WTC11 (cell line): ENCODE measurements around the gene UBAP2. TPM values are rescaled to one million over a fixed set of nuclear protein-coding genes. Genes with fewer than 3 reads are reported as not detected.

Source experiments
- ATAC-seq: fragments of 200-7000 bp; cut with Tn5 transposase; 2 replicates; pipeline ENCODE4 v1.10.0; 2021; ENCODE audit warnings: mild to moderate bottlenecking, moderate library complexity
- CTCF ChIA-PET: fragments of 300-600 bp; sonication (Branson Sonifier 250); formaldehyde crosslinking; loops from one replicate; lab custom pipeline; 2021; ENCODE audit warnings: antibody characterized with exemption; lab: Charles Lee
- POLR2A ChIA-PET: fragments of 350-600 bp; sonication (Branson Sonifier 250); formaldehyde crosslinking; loops from one replicate; lab custom pipeline; 2021; ENCODE audit warnings: antibody characterized with exemption; lab: Charles Lee
- DNase-seq: peaks from one replicate; pipeline ENCODE4 v3.0.0; 2021; ENCODE audit warnings: low spot score
- H3K27ac Mint-ChIP-seq: 2 replicates; pipeline ENCODE4 v1.8.0; 2021; ENCODE audit warnings: mixed read lengths
- H3K27me3 Mint-ChIP-seq: 2 replicates; pipeline ENCODE4 v1.8.0; 2021; ENCODE audit warnings: low read depth, mild to moderate bottlenecking, moderate library complexity, mixed read lengths
- H3K36me3 Mint-ChIP-seq: 2 replicates; pipeline ENCODE4 v1.8.0; 2021; ENCODE audit warnings: mixed read lengths
- H3K4me1 Mint-ChIP-seq: 2 replicates; pipeline ENCODE4 v1.8.0; 2022; ENCODE audit warnings: mixed read lengths
- H3K4me3 Mint-ChIP-seq: 2 replicates; pipeline ENCODE4 v1.8.0; 2021; ENCODE audit warnings: mild to moderate bottlenecking, moderate library complexity, mixed read lengths
- H3K9me3 Mint-ChIP-seq: 2 replicates; pipeline ENCODE4 v1.8.0; 2021; ENCODE audit warnings: mixed read lengths
- ESRRA ChIP-seq: sonication (generic); formaldehyde crosslinking; IDR thresholded peaks from 2 replicates; pipeline ENCODE4 v1.8.1; 2022; ENCODE audit warnings: mild to moderate bottlenecking, missing genetic modification reagents, borderline replicate concordance
- FOXP1 ChIP-seq: sonication (generic); formaldehyde crosslinking; IDR thresholded peaks from 2 replicates; pipeline ENCODE4 v1.8.0; 2022; ENCODE audit warnings: missing genetic modification reagents, mild to moderate bottlenecking, moderate library complexity, borderline replicate concordance
- FOXP4 ChIP-seq: sonication (generic); formaldehyde crosslinking; IDR thresholded peaks from 2 replicates; pipeline ENCODE4 v1.8.0; 2022; ENCODE audit warnings: mild to moderate bottlenecking, missing genetic modification reagents
- IRF1 ChIP-seq: sonication (generic); formaldehyde crosslinking; IDR thresholded peaks from 2 replicates; pipeline ENCODE4 v1.8.0; 2023; ENCODE audit warnings: missing genetic modification reagents
- KAT7 ChIP-seq: sonication (generic); formaldehyde crosslinking; IDR thresholded peaks from 2 replicates; pipeline ENCODE4 v1.8.1; 2023; ENCODE audit warnings: missing genetic modification reagents, mild to moderate bottlenecking, borderline replicate concordance
- MAX ChIP-seq: sonication (generic); formaldehyde crosslinking; IDR thresholded peaks from 2 replicates; pipeline ENCODE4 v1.8.0; 2022; ENCODE audit warnings: mild to moderate bottlenecking, missing genetic modification reagents
- NFE2L1 ChIP-seq: sonication (generic); formaldehyde crosslinking; IDR thresholded peaks from 2 replicates; pipeline ENCODE4 v1.8.1; 2023; ENCODE audit warnings: missing genetic modification reagents
- NR2C2 ChIP-seq: sonication (generic); formaldehyde crosslinking; IDR thresholded peaks from 2 replicates; pipeline ENCODE4 v1.8.0; 2022; ENCODE audit warnings: mild to moderate bottlenecking, missing genetic modification reagents
- SMAD4 ChIP-seq: sonication (generic); formaldehyde crosslinking; IDR thresholded peaks from 2 replicates; pipeline ENCODE4 v1.8.0; 2022; ENCODE audit warnings: mild to moderate bottlenecking, missing genetic modification reagents
- TEAD1 ChIP-seq: sonication (generic); formaldehyde crosslinking; IDR thresholded peaks from 2 replicates; pipeline ENCODE4 v1.8.0; 2022; ENCODE audit warnings: mild to moderate bottlenecking, missing genetic modification reagents
- TEAD4 ChIP-seq: sonication (generic); formaldehyde crosslinking; IDR thresholded peaks from 2 replicates; pipeline ENCODE4 v1.8.0; 2022; ENCODE audit warnings: mild to moderate bottlenecking, missing genetic modification reagents
- ZBTB21 ChIP-seq: sonication (generic); formaldehyde crosslinking; IDR thresholded peaks from 2 replicates; pipeline ENCODE4 v1.8.1; 2023; ENCODE audit warnings: mild to moderate bottlenecking, missing genetic modification reagents, borderline replicate concordance
- ZNF232 ChIP-seq: sonication (generic); formaldehyde crosslinking; IDR thresholded peaks from 2 replicates; pipeline ENCODE4 v1.8.0; 2022; ENCODE audit warnings: mild to moderate bottlenecking, missing genetic modification reagents
- total RNA-seq: library from RNA; stranded (reverse); gene quantifications from 3 replicates; pipeline ENCODE4 v1.2.3, GENCODE V29; 2021
- TF ChIP-seq, protein P1 (sequence below): sonication (generic); formaldehyde crosslinking; IDR thresholded peaks from 2 replicates; pipeline ENCODE4 v1.8.0; 2022; ENCODE audit warnings: mild to moderate bottlenecking, missing genetic modification reagents
- TF ChIP-seq, protein P2 (sequence below): sonication (generic); formaldehyde crosslinking; IDR thresholded peaks from 2 replicates; pipeline ENCODE4 v1.8.1; 2022; ENCODE audit warnings: low read depth, mild to moderate bottlenecking, moderate library complexity, missing genetic modification reagents, borderline replicate concordance
- TF ChIP-seq, protein P3 (sequence below): sonication (generic); formaldehyde crosslinking; IDR thresholded peaks from 2 replicates; pipeline ENCODE4 v1.8.1; 2022; ENCODE audit warnings: low read depth, missing genetic modification reagents, borderline replicate concordance
- TF ChIP-seq, protein P4 (sequence below): sonication (generic); formaldehyde crosslinking; conservative IDR thresholded peaks from 2 replicates; pipeline ENCODE4 v1.8.1; 2023; ENCODE audit warnings: mild to moderate bottlenecking, low read depth, missing genetic modification reagents, moderate library complexity
- TF ChIP-seq, protein P5 (sequence below): sonication (generic); formaldehyde crosslinking; IDR thresholded peaks from 2 replicates; pipeline ENCODE4 v1.8.0; 2023; ENCODE audit warnings: mild to moderate bottlenecking, missing genetic modification reagents

Gene UBAP2
- total RNA-seq, 1 experiment from 2014 or later = 63.9 TPM

DNA sequence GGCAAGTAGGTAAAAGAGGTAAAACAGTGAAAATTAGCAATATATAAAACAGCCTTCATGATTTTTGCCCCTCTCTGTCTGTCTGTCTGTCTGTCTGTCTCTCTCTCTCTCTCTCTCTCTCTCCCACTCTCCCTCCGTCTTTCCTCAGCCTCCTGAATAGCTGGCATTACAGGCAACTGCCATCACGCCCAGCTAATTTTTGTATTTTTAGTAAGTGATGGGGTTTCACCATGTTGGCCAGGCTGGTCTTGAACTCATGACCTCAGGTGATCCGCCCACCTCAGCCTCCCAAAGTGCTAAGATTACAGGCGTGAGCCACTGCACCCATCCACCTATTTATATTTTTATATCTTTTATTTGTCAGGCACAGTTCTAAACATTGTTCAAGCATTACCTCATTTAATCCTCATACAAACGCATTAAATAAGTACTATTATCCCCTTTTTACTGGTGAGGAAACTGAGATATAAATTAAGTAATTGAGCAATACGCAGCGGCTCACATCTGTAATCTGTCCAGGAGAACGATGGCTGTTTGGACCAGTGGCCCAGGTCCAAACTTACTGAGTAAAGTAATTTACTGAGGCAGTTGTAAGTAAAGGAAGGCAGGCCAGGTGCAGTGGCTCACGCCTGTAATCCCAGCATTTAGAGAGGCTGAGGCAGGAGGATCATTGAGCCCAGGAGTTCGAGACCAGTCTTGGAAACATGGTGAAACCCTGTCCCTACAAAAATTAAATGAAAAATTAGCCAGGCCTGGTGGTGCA is 170.8 kb downstream of the UBAP2 start:
- no peaks in the 10 kb centered on the region for H3K27me3 Mint-ChIP-seq
- H3K36me3 Mint-ChIP-seq = no peaks in the 10 kb centered on the region
- no peak overlapping the region for H3K4me3 Mint-ChIP-seq
- peak overlapping the region; percentile 64; the same call in 1 of the 2 replicates for H3K27ac Mint-ChIP-seq
- CTCF ChIA-PET = no interaction called here
- H3K4me1 Mint-ChIP-seq = peaks cover 15% of the 10 kb centered on the region
- ATAC-seq (no peak), DNase-seq (no peak)
- TF ChIP-seq KAT7 (CRISPR knock-in tag) = no peak
- no peak for TF ChIP-seq ZNF232 (CRISPR knock-in tag)
- TF ChIP-seq TEAD4 (CRISPR knock-in tag) = no peak
- TF ChIP-seq, protein P1, sequence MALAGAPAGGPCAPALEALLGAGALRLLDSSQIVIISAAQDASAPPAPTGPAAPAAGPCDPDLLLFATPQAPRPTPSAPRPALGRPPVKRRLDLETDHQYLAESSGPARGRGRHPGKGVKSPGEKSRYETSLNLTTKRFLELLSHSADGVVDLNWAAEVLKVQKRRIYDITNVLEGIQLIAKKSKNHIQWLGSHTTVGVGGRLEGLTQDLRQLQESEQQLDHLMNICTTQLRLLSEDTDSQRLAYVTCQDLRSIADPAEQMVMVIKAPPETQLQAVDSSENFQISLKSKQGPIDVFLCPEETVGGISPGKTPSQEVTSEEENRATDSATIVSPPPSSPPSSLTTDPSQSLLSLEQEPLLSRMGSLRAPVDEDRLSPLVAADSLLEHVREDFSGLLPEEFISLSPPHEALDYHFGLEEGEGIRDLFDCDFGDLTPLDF (CRISPR knock-in tag) = no peak
- TF ChIP-seq, protein P2, sequence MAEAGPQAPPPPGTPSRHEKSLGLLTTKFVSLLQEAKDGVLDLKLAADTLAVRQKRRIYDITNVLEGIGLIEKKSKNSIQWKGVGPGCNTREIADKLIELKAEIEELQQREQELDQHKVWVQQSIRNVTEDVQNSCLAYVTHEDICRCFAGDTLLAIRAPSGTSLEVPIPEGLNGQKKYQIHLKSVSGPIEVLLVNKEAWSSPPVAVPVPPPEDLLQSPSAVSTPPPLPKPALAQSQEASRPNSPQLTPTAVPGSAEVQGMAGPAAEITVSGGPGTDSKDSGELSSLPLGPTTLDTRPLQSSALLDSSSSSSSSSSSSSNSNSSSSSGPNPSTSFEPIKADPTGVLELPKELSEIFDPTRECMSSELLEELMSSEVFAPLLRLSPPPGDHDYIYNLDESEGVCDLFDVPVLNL (CRISPR knock-in tag) = no peak
- no peak for TF ChIP-seq IRF1 (CRISPR knock-in tag)
- TF ChIP-seq, protein P3, sequence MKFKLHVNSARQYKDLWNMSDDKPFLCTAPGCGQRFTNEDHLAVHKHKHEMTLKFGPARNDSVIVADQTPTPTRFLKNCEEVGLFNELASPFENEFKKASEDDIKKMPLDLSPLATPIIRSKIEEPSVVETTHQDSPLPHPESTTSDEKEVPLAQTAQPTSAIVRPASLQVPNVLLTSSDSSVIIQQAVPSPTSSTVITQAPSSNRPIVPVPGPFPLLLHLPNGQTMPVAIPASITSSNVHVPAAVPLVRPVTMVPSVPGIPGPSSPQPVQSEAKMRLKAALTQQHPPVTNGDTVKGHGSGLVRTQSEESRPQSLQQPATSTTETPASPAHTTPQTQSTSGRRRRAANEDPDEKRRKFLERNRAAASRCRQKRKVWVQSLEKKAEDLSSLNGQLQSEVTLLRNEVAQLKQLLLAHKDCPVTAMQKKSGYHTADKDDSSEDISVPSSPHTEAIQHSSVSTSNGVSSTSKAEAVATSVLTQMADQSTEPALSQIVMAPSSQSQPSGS (CRISPR knock-in tag) = no peak
- TF ChIP-seq TEAD1 (CRISPR knock-in tag) = no peak
- TF ChIP-seq SMAD4 (CRISPR knock-in tag) = no peak
- TF ChIP-seq, protein P4, sequence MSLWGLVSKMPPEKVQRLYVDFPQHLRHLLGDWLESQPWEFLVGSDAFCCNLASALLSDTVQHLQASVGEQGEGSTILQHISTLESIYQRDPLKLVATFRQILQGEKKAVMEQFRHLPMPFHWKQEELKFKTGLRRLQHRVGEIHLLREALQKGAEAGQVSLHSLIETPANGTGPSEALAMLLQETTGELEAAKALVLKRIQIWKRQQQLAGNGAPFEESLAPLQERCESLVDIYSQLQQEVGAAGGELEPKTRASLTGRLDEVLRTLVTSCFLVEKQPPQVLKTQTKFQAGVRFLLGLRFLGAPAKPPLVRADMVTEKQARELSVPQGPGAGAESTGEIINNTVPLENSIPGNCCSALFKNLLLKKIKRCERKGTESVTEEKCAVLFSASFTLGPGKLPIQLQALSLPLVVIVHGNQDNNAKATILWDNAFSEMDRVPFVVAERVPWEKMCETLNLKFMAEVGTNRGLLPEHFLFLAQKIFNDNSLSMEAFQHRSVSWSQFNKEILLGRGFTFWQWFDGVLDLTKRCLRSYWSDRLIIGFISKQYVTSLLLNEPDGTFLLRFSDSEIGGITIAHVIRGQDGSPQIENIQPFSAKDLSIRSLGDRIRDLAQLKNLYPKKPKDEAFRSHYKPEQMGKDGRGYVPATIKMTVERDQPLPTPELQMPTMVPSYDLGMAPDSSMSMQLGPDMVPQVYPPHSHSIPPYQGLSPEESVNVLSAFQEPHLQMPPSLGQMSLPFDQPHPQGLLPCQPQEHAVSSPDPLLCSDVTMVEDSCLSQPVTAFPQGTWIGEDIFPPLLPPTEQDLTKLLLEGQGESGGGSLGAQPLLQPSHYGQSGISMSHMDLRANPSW = no peak
- TF ChIP-seq, protein P5, sequence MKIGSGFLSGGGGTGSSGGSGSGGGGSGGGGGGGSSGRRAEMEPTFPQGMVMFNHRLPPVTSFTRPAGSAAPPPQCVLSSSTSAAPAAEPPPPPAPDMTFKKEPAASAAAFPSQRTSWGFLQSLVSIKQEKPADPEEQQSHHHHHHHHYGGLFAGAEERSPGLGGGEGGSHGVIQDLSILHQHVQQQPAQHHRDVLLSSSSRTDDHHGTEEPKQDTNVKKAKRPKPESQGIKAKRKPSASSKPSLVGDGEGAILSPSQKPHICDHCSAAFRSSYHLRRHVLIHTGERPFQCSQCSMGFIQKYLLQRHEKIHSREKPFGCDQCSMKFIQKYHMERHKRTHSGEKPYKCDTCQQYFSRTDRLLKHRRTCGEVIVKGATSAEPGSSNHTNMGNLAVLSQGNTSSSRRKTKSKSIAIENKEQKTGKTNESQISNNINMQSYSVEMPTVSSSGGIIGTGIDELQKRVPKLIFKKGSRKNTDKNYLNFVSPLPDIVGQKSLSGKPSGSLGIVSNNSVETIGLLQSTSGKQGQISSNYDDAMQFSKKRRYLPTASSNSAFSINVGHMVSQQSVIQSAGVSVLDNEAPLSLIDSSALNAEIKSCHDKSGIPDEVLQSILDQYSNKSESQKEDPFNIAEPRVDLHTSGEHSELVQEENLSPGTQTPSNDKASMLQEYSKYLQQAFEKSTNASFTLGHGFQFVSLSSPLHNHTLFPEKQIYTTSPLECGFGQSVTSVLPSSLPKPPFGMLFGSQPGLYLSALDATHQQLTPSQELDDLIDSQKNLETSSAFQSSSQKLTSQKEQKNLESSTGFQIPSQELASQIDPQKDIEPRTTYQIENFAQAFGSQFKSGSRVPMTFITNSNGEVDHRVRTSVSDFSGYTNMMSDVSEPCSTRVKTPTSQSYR = no peak
- no peak for TF ChIP-seq MAX (CRISPR knock-in tag)
- no peak for TF ChIP-seq FOXP4
- no peak for TF ChIP-seq ZBTB21 (CRISPR knock-in tag)
- no peak for TF ChIP-seq NR2C2
- TF ChIP-seq NFE2L1 = no peak
- no peak for TF ChIP-seq ESRRA (CRISPR knock-in tag)
- no peak for TF ChIP-seq FOXP1
- no peaks in the 10 kb centered on the region for H3K9me3 Mint-ChIP-seq
- POLR2A ChIA-PET = no interaction called here
